ENCODE measurements around the gene OR51L1. TPM values are rescaled to one million over a fixed set of nuclear protein-coding genes. Genes with fewer than 3 reads are reported as not detected.
"Not testable (repeated sequence)": the region's sequence is repeated elsewhere in the genome, so short reads cannot be mapped to it uniquely, and the experiment has no call there.

OR51L1 gene
- total and polyA plus RNA-seq, 2 experiments from 2014 or later, result not detected

GRCh38 chr11:4947505-4947904 lies 47.1 kb upstream of the OR51L1 start, which contains the start of gene OR51A4:
Gene OR51A4 (minus strand): TSS chr11:4947605. CDS start chr11:4947100, 505 bp downstream.
- no peaks in the 10 kb centered on the region for H3F3A ChIP-seq (replicated peaks; ENCODE audit: low read depth)
- no peak for TF ChIP-seq ZNF114 (CRISPR knock-in tag; IDR thresholded peaks at IDR 0.05)
- TF ChIP-seq ZNF331 (CRISPR knock-in tag; IDR thresholded peaks at IDR 0.05; ENCODE audit: low read depth), result no peak
- TF ChIP-seq, protein P1, sequence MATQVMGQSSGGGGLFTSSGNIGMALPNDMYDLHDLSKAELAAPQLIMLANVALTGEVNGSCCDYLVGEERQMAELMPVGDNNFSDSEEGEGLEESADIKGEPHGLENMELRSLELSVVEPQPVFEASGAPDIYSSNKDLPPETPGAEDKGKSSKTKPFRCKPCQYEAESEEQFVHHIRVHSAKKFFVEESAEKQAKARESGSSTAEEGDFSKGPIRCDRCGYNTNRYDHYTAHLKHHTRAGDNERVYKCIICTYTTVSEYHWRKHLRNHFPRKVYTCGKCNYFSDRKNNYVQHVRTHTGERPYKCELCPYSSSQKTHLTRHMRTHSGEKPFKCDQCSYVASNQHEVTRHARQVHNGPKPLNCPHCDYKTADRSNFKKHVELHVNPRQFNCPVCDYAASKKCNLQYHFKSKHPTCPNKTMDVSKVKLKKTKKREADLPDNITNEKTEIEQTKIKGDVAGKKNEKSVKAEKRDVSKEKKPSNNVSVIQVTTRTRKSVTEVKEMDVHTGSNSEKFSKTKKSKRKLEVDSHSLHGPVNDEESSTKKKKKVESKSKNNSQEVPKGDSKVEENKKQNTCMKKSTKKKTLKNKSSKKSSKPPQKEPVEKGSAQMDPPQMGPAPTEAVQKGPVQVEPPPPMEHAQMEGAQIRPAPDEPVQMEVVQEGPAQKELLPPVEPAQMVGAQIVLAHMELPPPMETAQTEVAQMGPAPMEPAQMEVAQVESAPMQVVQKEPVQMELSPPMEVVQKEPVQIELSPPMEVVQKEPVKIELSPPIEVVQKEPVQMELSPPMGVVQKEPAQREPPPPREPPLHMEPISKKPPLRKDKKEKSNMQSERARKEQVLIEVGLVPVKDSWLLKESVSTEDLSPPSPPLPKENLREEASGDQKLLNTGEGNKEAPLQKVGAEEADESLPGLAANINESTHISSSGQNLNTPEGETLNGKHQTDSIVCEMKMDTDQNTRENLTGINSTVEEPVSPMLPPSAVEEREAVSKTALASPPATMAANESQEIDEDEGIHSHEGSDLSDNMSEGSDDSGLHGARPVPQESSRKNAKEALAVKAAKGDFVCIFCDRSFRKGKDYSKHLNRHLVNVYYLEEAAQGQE (IDR thresholded peaks at IDR 0.05; ENCODE audit: unreplicated experiment), result no peak
- TF ChIP-seq, protein P2, sequence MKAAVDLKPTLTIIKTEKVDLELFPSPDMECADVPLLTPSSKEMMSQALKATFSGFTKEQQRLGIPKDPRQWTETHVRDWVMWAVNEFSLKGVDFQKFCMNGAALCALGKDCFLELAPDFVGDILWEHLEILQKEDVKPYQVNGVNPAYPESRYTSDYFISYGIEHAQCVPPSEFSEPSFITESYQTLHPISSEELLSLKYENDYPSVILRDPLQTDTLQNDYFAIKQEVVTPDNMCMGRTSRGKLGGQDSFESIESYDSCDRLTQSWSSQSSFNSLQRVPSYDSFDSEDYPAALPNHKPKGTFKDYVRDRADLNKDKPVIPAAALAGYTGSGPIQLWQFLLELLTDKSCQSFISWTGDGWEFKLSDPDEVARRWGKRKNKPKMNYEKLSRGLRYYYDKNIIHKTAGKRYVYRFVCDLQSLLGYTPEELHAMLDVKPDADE (IDR thresholded peaks at IDR 0.05), result no peak
- TF ChIP-seq CREB1 (CRISPR knock-in tag; IDR thresholded peaks at IDR 0.05; ENCODE audit: low read depth), result no peak
- TF ChIP-seq, protein P3, sequence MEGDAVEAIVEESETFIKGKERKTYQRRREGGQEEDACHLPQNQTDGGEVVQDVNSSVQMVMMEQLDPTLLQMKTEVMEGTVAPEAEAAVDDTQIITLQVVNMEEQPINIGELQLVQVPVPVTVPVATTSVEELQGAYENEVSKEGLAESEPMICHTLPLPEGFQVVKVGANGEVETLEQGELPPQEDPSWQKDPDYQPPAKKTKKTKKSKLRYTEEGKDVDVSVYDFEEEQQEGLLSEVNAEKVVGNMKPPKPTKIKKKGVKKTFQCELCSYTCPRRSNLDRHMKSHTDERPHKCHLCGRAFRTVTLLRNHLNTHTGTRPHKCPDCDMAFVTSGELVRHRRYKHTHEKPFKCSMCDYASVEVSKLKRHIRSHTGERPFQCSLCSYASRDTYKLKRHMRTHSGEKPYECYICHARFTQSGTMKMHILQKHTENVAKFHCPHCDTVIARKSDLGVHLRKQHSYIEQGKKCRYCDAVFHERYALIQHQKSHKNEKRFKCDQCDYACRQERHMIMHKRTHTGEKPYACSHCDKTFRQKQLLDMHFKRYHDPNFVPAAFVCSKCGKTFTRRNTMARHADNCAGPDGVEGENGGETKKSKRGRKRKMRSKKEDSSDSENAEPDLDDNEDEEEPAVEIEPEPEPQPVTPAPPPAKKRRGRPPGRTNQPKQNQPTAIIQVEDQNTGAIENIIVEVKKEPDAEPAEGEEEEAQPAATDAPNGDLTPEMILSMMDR (conservative IDR thresholded peaks at IDR 0.05; ENCODE audit: low read depth in 2 of 2), result no peak
- TF ChIP-seq STAT1 (IDR thresholded peaks at IDR 0.05; ENCODE audit: unreplicated experiment), result no peak
- H3K4me3 ChIP-seq, result no peak within 1 kb of the TSS
- no peaks in the 10 kb centered on the region for H3K79me2 ChIP-seq (replicated peaks; ENCODE audit: insufficient read depth)
- no peaks in the 10 kb centered on the region for H3K9me2 ChIP-seq (ENCODE audit: insufficient read depth)
- no peaks in the 10 kb centered on the region for H3K36me3 ChIP-seq (ENCODE audit: insufficient read depth)
- no peaks in the 10 kb centered on the region for H3K4me1 Mint-ChIP-seq
- ATAC-seq (no peak), DNase-seq (ENCODE audit: low spot score) (no peak)
- H3K9me3 Mint-ChIP-seq, result no peaks in the 10 kb centered on the region
- no peaks in the 10 kb centered on the region for H3K27me3 Mint-ChIP-seq (ENCODE audit: insufficient read depth, low read depth, poor library complexity)
- no peak within 1 kb of the TSS for H3K27ac Mint-ChIP-seq
- H3K4me3 Mint-ChIP-seq, result no peak within 1 kb of the TSS
- no peaks in the 10 kb centered on the region for H3K4me1 ChIP-seq (ENCODE audit: insufficient read depth)
- H3K4me2 ChIP-seq, result no peak within 1 kb of the TSS
- H3K27ac ChIP-seq (ENCODE audit: low read depth), result no peak within 1 kb of the TSS
- H3K36me3 Mint-ChIP-seq (ENCODE audit: low read depth), result no peaks in the 10 kb centered on the region
- no peaks in the 10 kb centered on the region for H3K27me3 ChIP-seq (ENCODE audit: insufficient read depth)
- H2AFZ ChIP-seq, result no peak within 1 kb of the TSS
- no peaks in the 10 kb centered on the region for H4K20me1 ChIP-seq (replicated peaks; ENCODE audit: insufficient read depth)

- H3K27ac ChIP-seq (ENCODE audit: low read depth); H3K9me3 Mint-ChIP-seq; H3K9me2 ChIP-seq (ENCODE audit: insufficient read depth); H3K4me1 ChIP-seq (ENCODE audit: insufficient read depth); ATAC-seq; H3K36me3 ChIP-seq (ENCODE audit: insufficient read depth); H3K36me3 Mint-ChIP-seq (ENCODE audit: low read depth); H3K4me3 Mint-ChIP-seq; H3K79me2 ChIP-seq (replicated peaks; ENCODE audit: insufficient read depth); H3K27ac Mint-ChIP-seq; H3K4me1 Mint-ChIP-seq; H3K27me3 Mint-ChIP-seq (ENCODE audit: insufficient read depth, low read depth, poor library complexity); DNase-seq (ENCODE audit: low spot score); H4K20me1 ChIP-seq (replicated peaks; ENCODE audit: insufficient read depth); H3F3A ChIP-seq (replicated peaks; ENCODE audit: low read depth); H3K4me3 ChIP-seq; H3K27me3 ChIP-seq (ENCODE audit: insufficient read depth); H3K4me2 ChIP-seq: not testable (repeated sequence)
- H2AFZ ChIP-seq, result 0 out of 2 replicates have a peak within 1 kb of the TSS, but pooled peaks have one; percentile 7
Observed at GRCh38 chr11:4955613-4956012, 39.0 kb upstream of the OR51L1 start, which contains the start of gene OR51A2. Gene OR51A2 (minus strand): TSS chr11:4955713. CDS start chr11:4955713, 0 bp downstream.

Data from GM23338 (cell line).